Measurements from ENCODE around the gene SLC25A42.

GRCh38 chr19:19132912-19133311, 69.1 kb downstream of the SLC25A42 start:
- no peak for TF ChIP-seq POLR2A (IDR thresholded peaks at IDR 0.05)
- TF ChIP-seq CTCF (IDR thresholded peaks at IDR 0.05 in 8 of 11, conservative IDR thresholded peaks at IDR 0.05 in 3 of 11): no peak
